Heart left ventricle (tissue), 16 donors: ENCODE measurements around the gene DNHD1. TPM values are rescaled to one million over a fixed set of nuclear protein-coding genes. Genes with fewer than 3 reads are reported as not detected.
A peak's percentile ranks its signal among the peaks of the same experiment; 100 is the strongest.

Experiments used
- ATAC-seq, 4 donors: fragments of 200-7000 bp; cut with Tn5 transposase; one replicate each; pipeline ENCODE4 v1.9.1; 2020 to 2022; ENCODE audit warnings: moderate library complexity in 4 of 4, mild to moderate bottlenecking in 3 of 4, moderate number of reproducible peaks in 1 of 4
- DNase-seq, 5 donors: peaks; one replicate each; pipeline ENCODE4 v3.0.0-alpha.2; 2020
- H3K27ac ChIP-seq, 12 donors: fragments of 200-600 bp; sonication (generic) in 4 of 12; one replicate each; pipeline versions ENCODE4 v1.5.0 to v1.8.0; 2016 to 2022; ENCODE audit warnings: mild to moderate bottlenecking in 2 of 12
- H3K27me3 ChIP-seq, 9 donors: fragments of 200-600 bp; sonication (generic) in 2 of 9; one replicate each; pipeline versions ENCODE4 v1.5.1 to v1.8.0; 2016 to 2022; ENCODE audit warnings: mild to moderate bottlenecking in 3 of 9
- H3K36me3 ChIP-seq, 9 donors: fragments of 200-600 bp; sonication (generic) in 2 of 9; one replicate each; pipeline versions ENCODE4 v1.5.0 to v1.8.0; 2018 to 2022; ENCODE audit warnings: mild to moderate bottlenecking in 2 of 9
- H3K4me1 ChIP-seq, 12 donors: fragments of 200-600 bp; sonication (generic) in 4 of 12; one replicate each; pipeline versions ENCODE4 v1.5.0 to v1.8.0; 2016 to 2022; ENCODE audit warnings: mild to moderate bottlenecking in 3 of 12
- H3K4me3 ChIP-seq, 12 donors: fragments of 200-600 bp; sonication (generic) in 4 of 12; one replicate each; pipeline versions ENCODE4 v1.5.0 to v1.8.0; 2017 to 2022; ENCODE audit warnings: mild to moderate bottlenecking in 9 of 12, moderate library complexity in 4 of 12
- H3K9me3 ChIP-seq, 12 donors: fragments of 200-600 bp; sonication (generic) in 4 of 12; one replicate each; pipeline versions ENCODE4 v1.5.0 to v1.8.0; 2016 to 2022; ENCODE audit warnings: mild to moderate bottlenecking in 1 of 12
- POLR2A ChIP-seq, 2 donors: fragments of 450-650 bp; IDR thresholded peaks; one replicate each; pipeline ENCODE4 v1.6.1; 2017; ENCODE audit warnings: antibody characterized with exemption in 2 of 2, mild to moderate bottlenecking in 2 of 2, moderate library complexity in 2 of 2
- WGBS, 4 donors: extraction: QIAGEN DNeasy Blood & Tissue Kit in 2 of 4; methylation state at CpG; one replicate each; pipeline versions ENCODE4 v1.1.5 to v1.1.7; 2013 to 2018; 5-methylcytosine and 5-hydroxymethylcytosine counted together
- intact Hi-C, 10 donors: fragments of 100-400 bp; cut with DNase I; formaldehyde crosslinking; loops; one replicate each; pipeline versions ENCODE4 v1.11.1 to v1.14.2; 2022
- polyA plus RNA-seq, 2 donors: library from polyadenylated mRNA; stranded (reverse); fragments of 200-250 nt; gene quantifications; one replicate each; pipeline ENCODE4 v1.2.3, GENCODE V29; 2013
- total RNA-seq, 9 donors: library from RNA; depleted of rRNA in 2 of 9; stranded (reverse); fragments of >200 nt in 2 of 9; fragmentation: NEBNext Ultra II Directional in 3 of 9; extraction: Animal tissue kit (Norgen Biotek cat#: 25700) in 3 of 9; gene quantifications; one replicate each; pipeline versions ENCODE4 v1.1.0 to v1.2.4, GENCODE V29; 2016 to 2023
- TF ChIP-seq, protein P1 (sequence below), 12 donors: fragments of 200-600 bp; sonication (generic) in 4 of 12; IDR thresholded peaks; one replicate each; pipeline versions ENCODE4 v1.5.0 to v1.8.0; 2018 to 2022; ENCODE audit warnings: antibody characterized with exemption in 12 of 12, mild to moderate bottlenecking in 5 of 12
- donor health status: ischemic (EF 13 %, LVEDD 7.1; RV severe dilation, severe dysfunction).
- donor health status: healthy with polysubstance abuse.
- donor health status: DM: no; HTN: yes; CAD: no.
- donor health status: DM: no; HTN: no; CAD: no.
- donor health status: ischemic (EF 25% LVEDD 6.9; RV normal size, moderate dysfunction).
- donor health status: ischemic (EF 25% LVEDD 5.7; RV mildly dilated, moderate dysfunction).
- donor health status: healthy.
- donor health status: DM: yes; HTN: yes; CAD: no.
- donor health status: ischemic (EF 35%, LVEDD 5.7; RV mildly dilated, moderate dysfunction).
- donor health status: nonischemic (EF 11% LVEDD 7.7; RV severe dilation, severe dysfunction).
- donor health status: DM: yes; HTN: yes; CAD: no.
- donor health status: PGD.
- donor health status: ischemic (EF 29% LVEDD 5.4; RV normal size, mild dysfunction).
- donor health status: nonischemic (EF 23%, LVEDD 6.1; RV moderate dilation, normal function).

Gene DNHD1
- total and polyA plus RNA-seq, 11 donors = 2.2 to 9.4 (median 5.4) TPM

DNA sequence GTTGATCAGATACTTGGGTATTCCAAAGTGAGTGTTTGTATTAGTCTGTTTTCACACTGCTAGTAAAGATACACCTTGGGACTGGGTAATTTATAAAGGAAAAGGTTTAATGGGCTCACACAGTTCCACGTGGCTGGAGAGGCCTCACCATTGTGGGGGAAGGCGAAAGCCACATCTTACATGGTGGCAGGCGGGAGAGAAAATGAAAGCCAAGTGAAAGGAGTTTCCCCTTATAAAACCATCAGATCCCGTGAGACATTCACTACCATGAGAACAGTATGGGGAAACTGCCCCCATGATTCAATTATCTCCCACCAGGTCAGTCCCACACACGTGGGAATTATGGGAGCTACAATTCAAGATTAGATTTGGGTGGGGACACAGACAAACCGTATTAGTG, 8.7 kb upstream of the DNHD1 start:
- no peak overlapping the region for H3K27ac ChIP-seq
- intact Hi-C loops = loop anchor here in 1 of 10 donors (10.0 kb wide), 1 partner anchor 104 kb away; no protein-coding TSS in a partner anchor
- no peaks in the 10 kb centered on the region for H3K27me3 ChIP-seq
- DNase-seq (no peak), ATAC-seq (no peak)
- no peak overlapping the region for H3K4me3 ChIP-seq
- no peaks in the 10 kb centered on the region for H3K9me3 ChIP-seq
- H3K4me1 ChIP-seq = peaks cover 0 to 5% (median 0%) of the 10 kb centered on the region in 12 donors
- 86 to 90% (median 89%) methylated on average over 6 of the region's 6 CpGs for WGBS, 4 donors
- TF ChIP-seq, protein P1, sequence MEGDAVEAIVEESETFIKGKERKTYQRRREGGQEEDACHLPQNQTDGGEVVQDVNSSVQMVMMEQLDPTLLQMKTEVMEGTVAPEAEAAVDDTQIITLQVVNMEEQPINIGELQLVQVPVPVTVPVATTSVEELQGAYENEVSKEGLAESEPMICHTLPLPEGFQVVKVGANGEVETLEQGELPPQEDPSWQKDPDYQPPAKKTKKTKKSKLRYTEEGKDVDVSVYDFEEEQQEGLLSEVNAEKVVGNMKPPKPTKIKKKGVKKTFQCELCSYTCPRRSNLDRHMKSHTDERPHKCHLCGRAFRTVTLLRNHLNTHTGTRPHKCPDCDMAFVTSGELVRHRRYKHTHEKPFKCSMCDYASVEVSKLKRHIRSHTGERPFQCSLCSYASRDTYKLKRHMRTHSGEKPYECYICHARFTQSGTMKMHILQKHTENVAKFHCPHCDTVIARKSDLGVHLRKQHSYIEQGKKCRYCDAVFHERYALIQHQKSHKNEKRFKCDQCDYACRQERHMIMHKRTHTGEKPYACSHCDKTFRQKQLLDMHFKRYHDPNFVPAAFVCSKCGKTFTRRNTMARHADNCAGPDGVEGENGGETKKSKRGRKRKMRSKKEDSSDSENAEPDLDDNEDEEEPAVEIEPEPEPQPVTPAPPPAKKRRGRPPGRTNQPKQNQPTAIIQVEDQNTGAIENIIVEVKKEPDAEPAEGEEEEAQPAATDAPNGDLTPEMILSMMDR (IDR thresholded peaks at IDR 0.05) = no peak
- TF ChIP-seq POLR2A (IDR thresholded peaks at IDR 0.05) = no peak
- H3K36me3 ChIP-seq = peaks cover 0 to 98% (median 78%) of the 10 kb centered on the region in 9 donors

GRCh38 chr11:6488821-6489220, 8.3 kb upstream of the DNHD1 start:
- Histone ChIP-seq H3K4me3 (no peak overlapping the region), H3K27ac (no peak overlapping the region), H3K4me1 (no peaks in the 10 kb centered on the region), H3K36me3 (peaks cover 0 to 96% (median 73%) of the 10 kb centered on the region in 9 donors), H3K27me3 (no peaks in the 10 kb centered on the region), H3K9me3 (no peaks in the 10 kb centered on the region)
- DNase-seq (no peak), ATAC-seq (no peak)
- 93 to 97% (median 95%) methylated on average over 3 of the region's 3 CpGs for WGBS, 4 donors
- intact Hi-C loops = loop anchor here in 1 of 10 donors (10.0 kb wide), 1 partner anchor 104 kb away; no protein-coding TSS in a partner anchor
- TF ChIP-seq, protein P1 (IDR thresholded peaks at IDR 0.05) = no peak
- TF ChIP-seq POLR2A (IDR thresholded peaks at IDR 0.05) = no peak

DNA sequence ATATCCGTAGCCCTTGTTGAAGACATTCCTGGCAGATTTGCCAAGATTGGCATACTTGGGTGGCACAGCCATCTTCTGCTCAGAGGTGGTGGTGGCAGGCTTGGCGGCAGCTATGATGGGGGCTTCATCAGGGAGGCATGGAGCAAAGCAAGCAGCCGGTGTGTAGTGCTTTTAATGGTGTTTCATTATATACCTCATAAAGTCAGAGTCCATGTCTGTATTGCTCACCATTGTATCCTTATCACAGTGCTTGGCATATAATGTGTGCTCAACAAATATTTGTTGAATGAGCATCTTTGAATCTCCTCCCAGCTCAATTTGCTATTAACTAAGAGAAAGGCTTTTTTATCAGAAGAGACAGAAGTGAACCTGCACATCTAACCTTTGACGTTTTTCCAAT, 7.8 kb upstream of the DNHD1 start:
- H3K27ac ChIP-seq = no peak overlapping the region
- ATAC-seq = no peak
- no peak overlapping the region for H3K4me3 ChIP-seq
- TF ChIP-seq, protein P1 (IDR thresholded peaks at IDR 0.05) = no peak
- no peak for TF ChIP-seq POLR2A (IDR thresholded peaks at IDR 0.05)
- H3K36me3 ChIP-seq = peaks cover 0 to 97% (median 68%) of the 10 kb centered on the region in 9 donors
- H3K27me3 ChIP-seq = no peaks in the 10 kb centered on the region
- no peak for DNase-seq
- intact Hi-C loops = loop anchor here in 1 of 10 donors (10.0 kb wide), 1 partner anchor 105 kb away; no protein-coding TSS in a partner anchor
- no peaks in the 10 kb centered on the region for H3K4me1 ChIP-seq
- WGBS, 4 donors = 86 to 92% (median 88%) methylated on average over 4 of the region's 4 CpGs
- no peaks in the 10 kb centered on the region for H3K9me3 ChIP-seq

GRCh38 chr11:6498121-6498520, 1.0 kb downstream of the DNHD1 start:
- H3K9me3 ChIP-seq = no peaks in the 10 kb centered on the region
- H3K36me3 ChIP-seq = peaks cover 0 to 51% (median 27%) of the 10 kb centered on the region in 9 donors
- TF ChIP-seq, protein P1 (IDR thresholded peaks at IDR 0.05) = no peak
- TF ChIP-seq POLR2A (IDR thresholded peaks at IDR 0.05) = no peak
- H3K27ac ChIP-seq = peak overlapping the region in 4 of 12 donors; percentile 22 to 41 (median 32)
- H3K27me3 ChIP-seq = no peaks in the 10 kb centered on the region
- DNase-seq (peak in 2 of 5 donors; percentile 29 to 55), ATAC-seq (peak in 3 of 4 donors; percentile 35 to 83 (median 75))
- 60 to 83% (median 78%) methylated on average over 5 to 7 of the region's 7 CpGs for WGBS, 4 donors
- intact Hi-C loops = loop anchor here in 1 of 10 donors (5.0 kb wide), 1 partner anchor 121 kb away; no protein-coding TSS in a partner anchor
- no peak overlapping the region for H3K4me3 ChIP-seq
- peaks cover 0 to 19% (median 0%) of the 10 kb centered on the region in 12 donors for H3K4me1 ChIP-seq
